ENCODE results near the gene CHRNE. TPM values are rescaled to one million over a fixed set of nuclear protein-coding genes. Genes with fewer than 3 reads are reported as not detected.

The CHRNE gene
- total RNA-seq, 2 experiments from 2014 or later, result 0.27 to 0.32 TPM

DNA sequence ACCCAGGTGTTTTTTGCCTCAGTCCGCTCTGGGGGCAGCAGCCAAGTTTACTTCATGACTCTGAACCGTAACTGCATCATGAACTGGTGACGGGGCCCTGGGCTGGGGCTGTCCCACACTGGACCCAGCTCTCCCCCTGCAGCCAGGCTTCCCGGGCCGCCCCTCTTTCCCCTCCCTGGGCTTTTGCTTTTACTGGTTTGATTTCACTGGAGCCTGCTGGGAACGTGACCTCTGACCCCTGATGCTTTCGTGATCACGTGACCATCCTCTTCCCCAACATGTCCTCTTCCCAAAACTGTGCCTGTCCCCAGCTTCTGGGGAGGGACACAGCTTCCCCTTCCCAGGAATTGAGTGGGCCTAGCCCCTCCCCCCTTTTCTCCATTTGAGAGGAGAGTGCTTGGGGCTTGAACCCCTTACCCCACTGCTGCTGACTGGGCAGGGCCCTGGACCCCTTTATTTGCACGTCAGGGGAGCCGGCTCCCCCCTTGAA lies 5.7 kb downstream of the CHRNE start:
- ChIA-PET CTCF (ENCODE audit: unreplicated experiment) (no interaction called here), POLR2A (no interaction called here)
- no peak overlapping the region for H3K4me3 ChIP-seq (ENCODE audit: low read depth, low read length, poor library complexity, severe bottlenecking)
- DNase-seq (ENCODE audit: low spot score), result no peak
- no TSS peak for BruUV-seq (replicated peaks)
- no peaks in the 10 kb centered on the region for H3K4me1 ChIP-seq (ENCODE audit: insufficient read depth, low read length, poor library complexity, severe bottlenecking)
- no peaks in the 10 kb centered on the region for H4K20me1 ChIP-seq (ENCODE audit: insufficient read depth, low read length)
- H3K9me3 ChIP-seq (ENCODE audit: low read length), result no peaks in the 10 kb centered on the region
- TF ChIP-seq, protein P1, sequence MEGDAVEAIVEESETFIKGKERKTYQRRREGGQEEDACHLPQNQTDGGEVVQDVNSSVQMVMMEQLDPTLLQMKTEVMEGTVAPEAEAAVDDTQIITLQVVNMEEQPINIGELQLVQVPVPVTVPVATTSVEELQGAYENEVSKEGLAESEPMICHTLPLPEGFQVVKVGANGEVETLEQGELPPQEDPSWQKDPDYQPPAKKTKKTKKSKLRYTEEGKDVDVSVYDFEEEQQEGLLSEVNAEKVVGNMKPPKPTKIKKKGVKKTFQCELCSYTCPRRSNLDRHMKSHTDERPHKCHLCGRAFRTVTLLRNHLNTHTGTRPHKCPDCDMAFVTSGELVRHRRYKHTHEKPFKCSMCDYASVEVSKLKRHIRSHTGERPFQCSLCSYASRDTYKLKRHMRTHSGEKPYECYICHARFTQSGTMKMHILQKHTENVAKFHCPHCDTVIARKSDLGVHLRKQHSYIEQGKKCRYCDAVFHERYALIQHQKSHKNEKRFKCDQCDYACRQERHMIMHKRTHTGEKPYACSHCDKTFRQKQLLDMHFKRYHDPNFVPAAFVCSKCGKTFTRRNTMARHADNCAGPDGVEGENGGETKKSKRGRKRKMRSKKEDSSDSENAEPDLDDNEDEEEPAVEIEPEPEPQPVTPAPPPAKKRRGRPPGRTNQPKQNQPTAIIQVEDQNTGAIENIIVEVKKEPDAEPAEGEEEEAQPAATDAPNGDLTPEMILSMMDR (conservative IDR thresholded peaks at IDR 0.05; ENCODE audit: low read length), result no peak
- no peak for TF ChIP-seq EZH2phosphoT487 (IDR thresholded peaks at IDR 0.05; ENCODE audit: borderline replicate concordance, low read depth, low read length)
- no peaks in the 10 kb centered on the region for H3K79me2 ChIP-seq (ENCODE audit: insufficient read depth, low read depth, low read length)
- peaks cover 35% of the 10 kb centered on the region; the same call in 1 of the 2 replicates for H3K36me3 ChIP-seq (ENCODE audit: insufficient read depth, low read length)
- H3K4me2 ChIP-seq (ENCODE audit: low read length), result no peak overlapping the region
- H3K9me2 ChIP-seq (ENCODE audit: insufficient read depth, low read length), result no peaks in the 10 kb centered on the region
- intact Hi-C loops (cut with micrococcal nuclease; ENCODE audit: unreplicated experiment), result no loop called here
- no peak overlapping the region for H3K27ac ChIP-seq (ENCODE audit: low read depth, low read length, poor library complexity, severe bottlenecking)
- H2AFZ ChIP-seq (ENCODE audit: low read length), result no peak overlapping the region

DNA sequence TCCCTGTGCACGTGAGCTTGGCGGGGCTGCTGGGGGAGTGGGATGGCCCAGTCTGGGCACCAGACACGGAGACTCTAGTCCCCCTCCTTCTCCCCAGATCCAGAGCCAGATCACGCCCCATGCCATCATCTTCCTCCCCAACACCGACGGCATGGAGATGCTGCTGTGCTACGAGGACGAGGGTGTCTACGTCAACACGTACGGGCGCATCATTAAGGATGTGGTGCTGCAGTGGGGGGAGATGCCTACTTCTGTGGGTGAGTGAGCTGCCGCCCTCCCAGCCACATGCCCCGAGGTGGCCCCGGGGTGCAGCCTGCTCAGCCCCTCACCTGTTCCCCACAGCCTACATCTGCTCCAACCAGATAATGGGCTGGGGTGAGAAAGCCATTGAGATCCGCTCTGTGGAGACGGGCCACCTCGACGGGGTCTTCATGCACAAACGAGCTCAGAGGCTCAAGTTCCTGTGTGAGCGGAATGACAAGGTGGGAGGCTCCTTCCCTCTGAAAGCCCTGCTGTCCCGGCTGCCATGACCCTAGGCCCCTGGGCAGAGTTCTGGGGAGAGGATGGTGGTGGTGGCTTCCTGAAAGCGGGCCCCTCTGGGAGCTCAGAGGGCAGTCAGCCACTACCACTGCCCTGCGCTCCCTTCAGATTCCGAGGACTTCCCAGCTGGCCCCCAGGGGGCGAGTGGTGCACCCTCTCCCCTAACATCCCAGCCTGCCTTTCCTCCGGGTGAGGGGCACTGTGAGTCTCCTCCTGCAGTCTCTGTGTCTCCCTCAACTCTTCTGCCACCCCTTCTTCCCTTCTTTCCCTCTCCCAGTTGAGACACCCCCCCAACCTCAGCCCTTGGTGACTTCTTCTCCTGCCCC lies 6.3 kb downstream of the CHRNE start:
- DNase-seq (ENCODE audit: low spot score), result no peak
- Histone ChIP-seq H3K9me3 (ENCODE audit: low read length) (no peaks in the 10 kb centered on the region), H3K9me2 (ENCODE audit: insufficient read depth, low read length) (no peaks in the 10 kb centered on the region), H3K4me2 (ENCODE audit: low read length) (no peak overlapping the region), H4K20me1 (ENCODE audit: insufficient read depth, low read length) (no peaks in the 10 kb centered on the region), H3K27ac (ENCODE audit: low read depth, low read length, poor library complexity, severe bottlenecking) (no peak overlapping the region), H3K4me1 (ENCODE audit: insufficient read depth, low read length, poor library complexity, severe bottlenecking) (no peaks in the 10 kb centered on the region), H3K36me3 (ENCODE audit: insufficient read depth, low read length) (peaks cover 35% of the 10 kb centered on the region; the same call in 1 of the 2 replicates), H3K4me3 (ENCODE audit: low read depth, low read length, poor library complexity, severe bottlenecking) (no peak overlapping the region), H3K79me2 (ENCODE audit: insufficient read depth, low read depth, low read length) (no peaks in the 10 kb centered on the region), H2AFZ (ENCODE audit: low read length) (no peak overlapping the region)
- intact Hi-C loops (cut with micrococcal nuclease; ENCODE audit: unreplicated experiment), result no loop called here
- BruUV-seq (replicated peaks), result no TSS peak
- ChIA-PET CTCF (ENCODE audit: unreplicated experiment) (no interaction called here), POLR2A (no interaction called here)
- TF ChIP-seq, protein P1 (conservative IDR thresholded peaks at IDR 0.05; ENCODE audit: low read length), result no peak
- no peak for TF ChIP-seq EZH2phosphoT487 (IDR thresholded peaks at IDR 0.05; ENCODE audit: borderline replicate concordance, low read depth, low read length)

Measured in OCI-LY7 (cell line).